DMS79 (cell line): ENCODE data around the gene TBX6.
A peak's percentile ranks its signal among the peaks of the same experiment; 100 is the strongest.

ENCODE experiments used
- DNase-seq: peaks from one replicate; lab custom pipeline; 2025; lab: John Stamatoyannopoulos, UW

Gene TBX6

DNA sequence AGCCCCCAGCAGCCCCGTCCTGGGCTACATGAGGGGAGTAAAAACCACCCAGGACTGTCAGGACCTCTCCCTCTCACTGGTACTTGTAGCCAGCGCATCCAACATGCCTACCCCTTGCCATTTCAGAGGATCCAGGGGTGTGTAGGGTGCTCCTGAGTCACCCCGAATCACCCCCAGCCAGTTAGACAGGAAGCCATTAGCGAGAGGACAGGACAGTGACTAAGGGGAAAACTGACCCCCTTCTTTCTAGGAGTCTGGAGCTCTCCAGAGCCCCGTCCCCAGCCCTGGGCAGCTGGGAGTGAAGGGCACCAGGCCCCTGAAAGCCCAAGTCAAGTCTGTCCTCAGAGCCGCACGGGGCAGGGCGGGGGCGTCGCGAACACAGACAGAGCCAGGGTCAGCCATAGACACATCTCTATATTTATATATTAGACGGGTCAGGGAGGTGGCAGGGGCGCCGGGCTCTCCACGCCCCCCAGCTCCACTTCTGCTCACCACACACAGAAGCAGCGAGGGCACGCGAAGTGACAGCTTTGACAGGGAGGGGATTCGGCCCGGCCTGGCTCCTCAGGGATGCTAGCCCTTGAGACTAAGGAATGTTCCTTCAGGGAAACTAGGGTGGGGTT lies 22.1 kb upstream of the TBX6 start:
- no peak for DNase-seq

DNA sequence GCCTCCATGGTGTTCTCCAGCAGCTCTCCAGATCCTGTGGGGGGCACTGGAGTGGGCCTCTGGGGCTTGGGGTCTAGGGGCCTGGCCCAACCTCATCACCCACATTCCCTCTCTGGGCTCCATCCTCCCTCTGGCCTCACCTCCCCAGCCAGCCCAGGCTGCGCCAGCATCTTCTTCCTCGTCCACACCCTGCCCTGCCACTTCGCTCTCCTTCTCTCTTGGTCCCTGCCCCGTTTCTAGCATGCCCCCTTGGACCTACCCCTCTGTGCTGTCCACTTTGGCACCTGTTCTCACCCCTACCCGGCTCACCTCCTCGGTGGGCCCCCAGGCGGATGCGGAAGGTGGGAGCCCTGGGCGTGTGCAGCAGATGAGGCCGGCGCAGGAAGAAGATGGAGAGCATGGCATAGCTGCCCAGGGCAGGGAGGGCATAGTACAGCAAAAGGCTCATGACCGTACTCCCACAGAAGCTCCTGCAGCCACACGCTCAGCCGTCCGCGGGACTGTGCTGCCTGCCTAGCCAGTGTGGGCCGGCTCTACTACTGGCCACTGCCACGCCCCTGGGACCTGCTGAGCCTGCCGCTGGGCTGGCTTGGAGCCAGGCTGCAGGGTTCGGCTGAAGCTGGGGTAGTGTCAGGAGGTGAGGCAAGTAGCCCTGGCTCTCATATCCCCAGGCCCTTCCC lies 21.4 kb upstream of the TBX6 start, which contains the start of gene GDPD3:
TSS of gene GDPD3 (minus strand) at position 507 of the 680 bp plus-strand sequence. CDS start at position 448, 59 bp downstream.
- no peak for DNase-seq

DNA sequence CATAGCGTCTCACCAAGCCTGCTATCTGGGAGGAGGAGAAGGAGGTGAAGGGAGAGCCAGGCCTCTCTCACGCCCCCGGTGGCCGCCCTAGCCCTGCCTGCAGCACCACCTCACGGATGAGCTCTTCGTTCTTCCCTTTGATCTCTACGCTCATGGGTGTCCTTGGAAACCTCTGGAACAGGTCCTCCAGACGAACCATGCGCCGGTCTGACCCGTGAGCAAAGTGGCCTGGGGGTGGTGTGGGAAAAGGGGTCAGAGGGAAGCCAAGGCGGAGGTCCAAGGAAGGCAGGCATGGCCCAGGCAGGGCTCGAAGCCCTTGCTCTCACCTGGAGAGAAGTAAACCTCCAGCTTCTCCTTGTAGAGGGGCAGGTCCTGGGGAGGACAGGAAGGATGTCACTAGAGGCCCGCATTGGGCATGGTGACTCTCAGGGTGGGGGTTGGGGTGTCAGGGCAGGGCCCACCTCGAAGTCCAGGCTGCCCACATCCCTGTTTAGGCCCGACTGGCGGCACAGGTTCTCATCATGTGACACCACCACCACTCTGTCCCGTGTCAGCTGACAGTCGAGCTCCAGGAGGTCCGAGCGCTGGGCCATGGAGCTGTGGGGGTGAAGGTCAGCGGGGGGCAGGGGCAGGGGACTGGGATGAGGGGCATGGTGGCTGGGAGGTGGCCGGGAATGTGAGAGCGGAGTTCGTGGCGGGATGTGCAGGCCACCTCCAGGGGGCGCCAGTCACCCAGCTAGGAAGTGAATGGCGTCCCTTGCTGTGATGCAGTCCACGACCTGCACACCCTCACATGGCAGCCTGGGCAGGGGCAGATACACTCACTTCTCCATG lies 20.7 kb upstream of the TBX6 start:
- no peak for DNase-seq

- DNase-seq, result no peak
Measured at GRCh38 chr16:30110661-30111060, 18.9 kb upstream of the TBX6 start.

- no peak for DNase-seq
Measured at GRCh38 chr16:30108059-30108850, 16.5 kb upstream of the TBX6 start.

- DNase-seq, result no peak
Measured at GRCh38 chr16:30104492-30104891, 12.8 kb upstream of the TBX6 start.

DNA sequence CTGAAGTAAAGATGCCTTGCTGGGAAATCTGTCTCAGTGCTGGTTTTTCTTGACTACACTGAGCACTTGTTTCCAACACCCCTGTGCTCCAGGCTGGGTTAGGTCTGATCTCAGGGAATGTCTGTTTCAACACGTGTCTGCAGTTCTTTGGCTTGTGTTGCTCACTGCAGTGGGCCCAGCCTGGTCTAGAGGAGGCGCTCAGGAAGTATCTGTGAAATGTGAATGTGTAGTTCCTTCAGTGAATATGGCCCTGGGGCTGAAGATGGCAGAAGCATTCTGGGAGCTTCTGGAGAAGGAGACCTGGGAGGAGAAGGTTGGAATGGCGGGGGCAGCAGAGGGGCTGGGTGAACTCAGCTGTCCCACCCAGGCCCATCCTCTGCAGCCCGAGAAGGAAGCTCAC lies 12.4 kb upstream of the TBX6 start:
- DNase-seq, result no peak

DNA sequence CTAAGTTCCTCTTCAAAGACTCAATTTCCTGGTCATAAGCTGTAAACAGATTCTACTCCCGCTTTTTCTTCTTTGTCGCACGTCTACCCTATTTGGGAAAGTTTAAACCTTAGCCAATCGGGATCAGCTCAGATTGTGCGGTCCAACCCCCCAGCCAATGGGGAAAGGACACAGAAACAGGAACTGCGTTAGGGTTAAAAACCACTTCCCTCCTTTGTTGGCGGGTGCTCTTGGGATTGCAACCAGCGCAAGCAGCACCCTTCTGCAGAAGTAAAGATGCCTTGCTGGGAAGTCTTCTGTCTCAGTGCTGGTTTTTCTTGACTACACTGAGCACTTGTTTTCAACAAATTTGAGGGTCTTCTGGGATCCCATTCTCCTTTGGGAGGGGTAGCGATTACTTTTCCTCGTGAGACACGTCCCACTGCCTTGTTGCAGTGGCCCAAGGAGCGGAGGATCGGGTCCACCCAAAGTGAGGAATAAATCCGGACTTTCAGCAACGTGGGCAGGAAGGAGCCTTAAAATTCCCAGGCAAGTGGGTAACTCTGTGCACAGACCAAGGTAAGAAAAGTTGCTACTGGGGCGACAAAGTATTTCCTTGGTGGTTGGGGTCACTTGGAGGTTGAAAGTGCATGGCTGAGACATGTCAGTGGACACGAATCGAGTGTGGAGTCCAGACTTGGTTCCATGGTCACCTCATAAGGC lies 5.3 kb upstream of the TBX6 start:
- DNase-seq, result no peak

DNA sequence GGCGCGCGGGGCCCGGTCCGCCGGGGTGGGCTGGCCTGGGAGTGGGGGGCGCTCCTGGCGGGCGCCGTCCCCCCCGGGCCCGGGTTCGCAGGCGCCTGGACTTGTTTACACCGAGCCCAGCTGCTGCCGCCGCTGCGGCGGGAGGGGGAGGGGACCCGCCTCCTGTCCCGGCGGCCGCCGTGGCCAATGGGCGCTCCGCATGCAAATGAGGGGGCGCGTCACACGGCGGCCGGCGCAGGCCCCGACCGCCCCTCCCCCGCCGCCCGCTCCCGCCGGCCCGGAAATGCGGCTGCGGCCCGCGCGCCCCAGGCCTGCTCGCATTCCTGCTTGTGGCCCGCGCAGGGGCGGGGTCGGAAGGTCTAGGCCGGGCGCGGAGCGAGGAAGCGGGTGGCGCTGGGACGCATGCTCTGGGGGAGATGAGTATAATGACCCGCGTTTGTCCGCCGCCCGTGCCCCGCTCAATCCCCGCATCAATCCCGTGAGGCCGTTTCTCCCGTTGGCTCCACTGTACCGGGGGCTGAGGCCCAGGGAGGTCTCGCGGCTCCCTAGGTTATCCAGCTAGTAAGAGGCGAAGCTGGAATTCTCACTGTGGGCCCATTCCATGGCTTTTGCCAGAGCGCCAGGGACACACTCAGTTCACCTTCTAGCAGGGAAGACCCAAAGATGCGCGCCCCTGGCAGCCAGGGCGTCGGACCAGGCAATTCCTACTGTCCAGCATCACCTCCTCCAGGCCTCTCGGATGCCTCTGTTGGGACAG lies 4.6 kb upstream of the TBX6 start, which contains the start of gene YPEL3:
TSS of gene YPEL3 (minus strand) at position 109 of the 757 bp plus-strand sequence. CDS start 731 bp downstream, outside the sequence.
- DNase-seq, result peak; percentile 37

GRCh38 chr16:30095166-30096078 lies 3.7 kb upstream of the TBX6 start:
- no peak for DNase-seq

GRCh38 chr16:30094541-30095165 lies 2.9 kb upstream of the TBX6 start:
- DNase-seq, result no peak

DNA sequence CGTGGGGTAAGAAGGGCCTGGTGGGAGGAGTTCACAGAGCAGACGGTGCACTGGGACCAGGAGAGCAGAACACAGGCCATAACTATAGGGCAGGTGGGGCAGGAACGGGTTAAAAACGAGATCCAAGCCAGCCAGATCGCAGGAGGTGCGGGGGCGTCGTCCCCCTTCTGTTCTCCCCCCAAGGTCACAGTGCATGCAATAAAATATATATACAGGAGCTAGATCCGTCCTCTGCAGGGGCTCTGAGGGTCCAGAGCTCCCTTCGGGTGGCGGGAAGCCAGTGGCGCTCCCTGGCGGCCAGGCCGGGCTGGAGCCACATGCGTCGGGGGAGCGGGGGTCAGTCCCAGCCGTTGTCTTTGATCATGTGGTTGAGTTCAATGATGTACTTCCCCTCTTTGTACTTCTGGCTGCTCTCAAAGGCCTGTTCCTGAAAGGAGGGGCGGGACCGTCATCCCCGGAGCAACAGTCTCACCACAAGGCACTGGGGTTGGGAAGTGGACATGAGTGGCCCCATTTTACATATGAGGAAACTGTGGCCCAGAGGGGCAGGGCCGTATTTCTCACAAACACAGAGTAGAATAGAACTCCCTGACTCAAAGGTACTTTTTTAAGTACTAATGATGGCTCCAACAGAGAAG lies 768 bp upstream of the TBX6 start:
- DNase-seq, result peak; percentile 16

- no peak for DNase-seq
Measured at GRCh38 chr16:30090610-30091331, 953 bp downstream of the TBX6 start.

- DNase-seq, result no peak
Measured at GRCh38 chr16:30088832-30089624, 2.7 kb downstream of the TBX6 start.

GRCh38 chr16:30088237-30088831 lies 3.4 kb downstream of the TBX6 start:
- DNase-seq, result no peak

DNA sequence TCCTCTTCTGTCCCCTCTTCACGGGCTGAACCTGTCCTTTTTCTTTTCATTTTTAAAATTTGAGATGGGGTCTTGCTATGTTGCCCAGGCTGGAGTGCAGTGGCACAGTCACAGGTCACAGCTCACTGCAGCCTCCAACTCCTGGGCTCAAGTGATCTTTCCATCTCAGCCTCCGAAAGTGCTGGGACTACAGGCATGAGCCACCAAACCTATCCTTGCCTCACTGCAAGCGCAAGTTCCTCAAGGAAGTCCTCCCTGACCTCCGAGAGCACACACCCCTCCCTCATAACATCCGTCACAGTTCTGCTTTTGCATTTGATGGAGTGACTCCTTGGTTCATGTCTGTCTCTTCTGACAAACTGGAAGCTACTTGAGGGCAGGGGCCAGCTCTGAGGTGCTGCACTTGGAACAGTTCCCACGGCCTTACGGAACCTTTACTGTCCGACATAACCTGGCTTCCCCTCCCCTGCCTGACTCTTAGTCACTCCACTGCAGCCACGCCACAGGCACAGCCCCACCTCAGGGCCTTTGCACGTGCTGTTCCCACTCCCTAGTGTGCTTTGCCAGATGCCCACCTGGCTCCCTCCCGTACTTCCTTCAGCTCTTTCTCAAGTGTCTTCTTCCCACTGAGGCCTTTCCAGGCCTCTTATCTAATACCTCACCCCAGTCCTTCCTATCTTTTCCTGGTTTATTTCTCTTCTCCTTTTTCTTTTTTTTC lies 4.4 kb downstream of the TBX6 start:
- DNase-seq, result no peak
